Stomach (tissue), 9 donors: ENCODE results near the gene P2RX1. TPM values are rescaled to one million over a fixed set of nuclear protein-coding genes. Genes with fewer than 3 reads are reported as not detected.
A peak's percentile ranks its signal among the peaks of the same experiment; 100 is the strongest.

Experiments used
- DNase-seq, 2 donors: peaks; one replicate each; pipeline versions ENCODE4 v3.0.0 to v3.0.0-alpha.2; 2013 to 2019
- H3K27ac ChIP-seq, 5 donors: fragments of 200-600 bp in 4 of 5; sonication (generic) in 4 of 5; one replicate each; pipeline ENCODE4 v1.5.1; 2013 to 2019; ENCODE audit warnings: mild to moderate bottlenecking in 1 of 5, moderate library complexity in 1 of 5
- H3K27me3 ChIP-seq, 3 donors: fragments of 200-600 bp; sonication (generic); one replicate each; pipeline ENCODE4 v1.5.1; 2017 to 2019; ENCODE audit warnings: mixed run types in 1 of 3
- H3K36me3 ChIP-seq, 4 donors: fragments of 200-600 bp; sonication (generic); 1 replicate in 3 of 4; 2 replicates in 1 of 4; pipeline ENCODE4 v1.5.1; 2016 to 2019
- H3K4me1 ChIP-seq, 4 donors: fragments of 200-600 bp; sonication (generic); one replicate each; pipeline ENCODE4 v1.5.1; 2016 to 2019
- H3K4me3 ChIP-seq, 4 donors: fragments of 200-600 bp; sonication (generic) in 3 of 4; one replicate each; pipeline ENCODE4 v1.5.1; 2016 to 2019; ENCODE audit warnings: mild to moderate bottlenecking in 1 of 4
- H3K9me3 ChIP-seq, 4 donors: fragments of 200-600 bp; sonication (generic); one replicate each; pipeline ENCODE4 v1.5.1; 2016 to 2019
- CTCF ChIP-seq, 7 experiments: fragments of 450-650 bp in 4 of 7; fragments of 200-600 bp in 3 of 7; sonication (generic) in 3 of 7; IDR thresholded peaks; one replicate each; pipeline ENCODE4 v1.5.1; 2016 to 2019; ENCODE audit warnings: antibody characterized with exemption in 7 of 7, control low read depth in 2 of 7, mild to moderate bottlenecking in 1 of 7
- EP300 ChIP-seq: sonication (generic); formaldehyde crosslinking; IDR thresholded peaks from one replicate; pipeline ENCODE4 v1.6.1; 2017; ENCODE audit warnings: antibody characterized with exemption
- POLR2A ChIP-seq, 4 donors: fragments of 450-650 bp; IDR thresholded peaks; one replicate each; pipeline ENCODE4 v1.6.1; 2016; ENCODE audit warnings: antibody characterized with exemption in 4 of 4, control low read depth in 2 of 4, mild to moderate bottlenecking in 1 of 4, moderate library complexity in 1 of 4
- POLR2AphosphoS5 ChIP-seq, 3 donors: sonication (generic); formaldehyde crosslinking; IDR thresholded peaks; one replicate each; pipeline ENCODE4 v1.6.1; 2016; ENCODE audit warnings: antibody characterized with exemption in 3 of 3
- WGBS, 5 donors: extraction: QIAGEN DNeasy Blood & Tissue Kit in 3 of 5; methylation state at CpG; one replicate each; pipeline versions ENCODE4 v1.1.5 to v1.1.7; 2013 to 2018; 5-methylcytosine and 5-hydroxymethylcytosine counted together
- intact Hi-C: fragments of 100-400 bp; cut with DNase I; formaldehyde crosslinking; loops from one replicate; pipeline ENCODE4 v1.15.1; 2023; ENCODE audit warnings: low total_unique reads
- polyA plus RNA-seq, 3 donors: library from polyadenylated mRNA; stranded (reverse); fragments of 200-250 nt; gene quantifications; one replicate each; pipeline ENCODE4 v1.2.3, GENCODE V29; 2013
- total RNA-seq, 5 donors: library from RNA; depleted of rRNA; stranded (reverse); fragments of >200 nt; gene quantifications; one replicate each; pipeline versions ENCODE4 v1.1.0 to v1.2.3, GENCODE V29; 2014 to 2016
- donor health status: healthy with polysubstance abuse.
- donor health status: Bipolar disorder and iron deficiency.
- donor health status: healthy.

P2RX1 gene
- total and polyA plus RNA-seq, 8 donors, result 0.75 to 13.4 (median 3.0) TPM

- intact Hi-C loops, result no loop called here
- Histone ChIP-seq H3K36me3 (no peaks in the 10 kb centered on the region), H3K4me3 (no peak overlapping the region), H3K4me1 (peaks cover 55 to 66% (median 64%) of the 10 kb centered on the region in 4 donors), H3K27me3 (no peaks in the 10 kb centered on the region), H3K9me3 (no peaks in the 10 kb centered on the region), H3K27ac (peak overlapping the region; percentile 37 to 88 (median 87))
- DNase-seq, result no peak
- TF ChIP-seq POLR2A (IDR thresholded peaks at IDR 0.05) (no peak), CTCF (IDR thresholded peaks at IDR 0.05) (no peak), POLR2AphosphoS5 (IDR thresholded peaks at IDR 0.05) (no peak), EP300 (no peak)
- WGBS, 5 donors, result 67 to 87% (median 79%) methylated on average over 5 of the region's 5 CpGs
Observed at GRCh38 chr17:3894188-3894587, 22.1 kb downstream of the P2RX1 start.

GRCh38 chr17:3893720-3894116, 22.5 kb downstream of the P2RX1 start:
- Histone ChIP-seq H3K36me3 (no peaks in the 10 kb centered on the region), H3K27me3 (no peaks in the 10 kb centered on the region), H3K27ac (peak overlapping the region; percentile 82 to 88 (median 87)), H3K4me1 (peaks cover 60 to 71% (median 69%) of the 10 kb centered on the region in 4 donors), H3K9me3 (no peaks in the 10 kb centered on the region), H3K4me3 (peak overlapping the region in 3 of 4 donors; percentile 67 to 92 (median 69))
- intact Hi-C loops, result no loop called here
- TF ChIP-seq EP300 (no peak), POLR2A (IDR thresholded peaks at IDR 0.05) (no peak), POLR2AphosphoS5 (IDR thresholded peaks at IDR 0.05) (no peak), CTCF (IDR thresholded peaks at IDR 0.05) (no peak)
- 69 to 79% (median 77%) methylated on average over 7 of the region's 7 CpGs for WGBS, 5 donors
- DNase-seq, result no peak

GRCh38 chr17:3893003-3893719, 23.1 kb downstream of the P2RX1 start, which contains the start of gene CAMKK1:
CAMKK1 (minus strand) TSS chr17:3893053; CDS start chr17:3885687, 7,366 bp downstream.
- intact Hi-C loops, result no loop called here
- TF ChIP-seq POLR2A (IDR thresholded peaks at IDR 0.05), result no peak
- TF ChIP-seq POLR2AphosphoS5 (IDR thresholded peaks at IDR 0.05), result peak in 1 of 3 donors; percentile 15
- H3K27ac ChIP-seq, result peak within 1 kb of the TSS; percentile 82 to 88 (median 87)
- no peaks in the 10 kb centered on the region for H3K9me3 ChIP-seq
- H3K4me1 ChIP-seq, result peaks cover 66 to 76% (median 75%) of the 10 kb centered on the region in 4 donors
- H3K36me3 ChIP-seq, result no peaks in the 10 kb centered on the region
- peak; percentile 91 to 96 for DNase-seq
- H3K27me3 ChIP-seq, result no peaks in the 10 kb centered on the region
- WGBS, 5 donors, result 3 to 14% (median 6%) methylated on average over 18 to 70 of the region's 75 CpGs
- H3K4me3 ChIP-seq, result peak within 1 kb of the TSS; percentile 67 to 92 (median 70)

GRCh38 chr17:3892095-3892998, 23.9 kb downstream of the P2RX1 start:
- Histone ChIP-seq H3K4me3 (peak overlapping the region; percentile 67 to 92 (median 70)), H3K27ac (peak overlapping the region; percentile 42 to 88 (median 82)), H3K4me1 (peaks cover 74 to 84% (median 83%) of the 10 kb centered on the region in 4 donors), H3K36me3 (no peaks in the 10 kb centered on the region), H3K27me3 (no peaks in the 10 kb centered on the region), H3K9me3 (no peaks in the 10 kb centered on the region)
- intact Hi-C loops, result no loop called here
- 0 to 1% (median 0%) methylated on average over 30 to 95 of the region's 96 CpGs for WGBS, 5 donors
- TF ChIP-seq POLR2A (IDR thresholded peaks at IDR 0.05) (no peak), CTCF (IDR thresholded peaks at IDR 0.05) (no peak), EP300 (no peak), POLR2AphosphoS5 (IDR thresholded peaks at IDR 0.05) (peak in 2 of 3 donors; percentile 55 to 64)
- peak; percentile 65 to 89 for DNase-seq
